GM21423 (cell line): ENCODE measurements around the gene SCRN2.

Experiments used
- ATAC-seq: cut with Tn5 transposase; IDR thresholded peaks from one replicate; pipeline ENCODE4 v1.9.1; 2021; ENCODE audit warnings: mild to moderate bottlenecking, moderate library complexity; ENCODE audit not compliant: unreplicated experiment

The SCRN2 gene

DNA sequence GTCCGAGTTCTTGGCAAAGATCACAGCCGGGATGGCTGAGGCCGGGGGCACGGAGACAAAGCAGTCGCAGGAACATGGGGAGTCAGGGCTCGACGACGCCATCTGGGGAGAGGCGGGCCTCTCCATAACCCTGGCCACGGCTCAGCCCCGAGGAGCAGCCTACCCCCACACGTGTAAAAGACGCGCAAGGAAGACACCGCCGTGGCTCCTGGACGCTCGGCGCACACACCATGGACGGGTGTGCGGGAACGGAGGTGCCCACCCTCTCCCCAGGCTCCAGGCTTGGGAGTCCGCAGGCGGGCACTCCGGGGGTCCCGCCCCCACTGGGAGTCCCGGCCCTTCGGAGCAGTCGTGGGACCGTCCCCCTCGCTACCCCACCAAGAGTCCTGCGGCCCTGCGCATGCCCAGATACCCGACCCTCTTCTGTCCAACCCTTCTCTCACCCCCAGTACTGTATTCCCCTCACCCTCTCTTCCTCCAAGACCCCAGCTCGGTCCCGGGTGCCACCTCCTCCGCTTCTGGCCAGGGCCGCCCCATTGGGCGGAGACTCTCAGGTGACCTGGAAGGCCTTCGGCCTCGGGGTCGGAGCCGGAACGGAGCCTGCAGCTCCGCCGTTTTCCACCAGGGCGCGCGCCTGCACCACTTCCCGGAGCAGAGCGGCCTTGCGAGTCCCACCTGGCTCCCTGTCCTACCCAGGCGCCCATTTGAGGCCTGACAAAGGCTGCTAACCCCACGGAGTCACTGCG lies at the start of gene SCRN2:
Gene SCRN2 (minus strand): TSS at position 532 of the 746 bp plus-strand sequence. CDS start 430 bp downstream, at position 102.
- ATAC-seq, result peak; percentile 81

DNA sequence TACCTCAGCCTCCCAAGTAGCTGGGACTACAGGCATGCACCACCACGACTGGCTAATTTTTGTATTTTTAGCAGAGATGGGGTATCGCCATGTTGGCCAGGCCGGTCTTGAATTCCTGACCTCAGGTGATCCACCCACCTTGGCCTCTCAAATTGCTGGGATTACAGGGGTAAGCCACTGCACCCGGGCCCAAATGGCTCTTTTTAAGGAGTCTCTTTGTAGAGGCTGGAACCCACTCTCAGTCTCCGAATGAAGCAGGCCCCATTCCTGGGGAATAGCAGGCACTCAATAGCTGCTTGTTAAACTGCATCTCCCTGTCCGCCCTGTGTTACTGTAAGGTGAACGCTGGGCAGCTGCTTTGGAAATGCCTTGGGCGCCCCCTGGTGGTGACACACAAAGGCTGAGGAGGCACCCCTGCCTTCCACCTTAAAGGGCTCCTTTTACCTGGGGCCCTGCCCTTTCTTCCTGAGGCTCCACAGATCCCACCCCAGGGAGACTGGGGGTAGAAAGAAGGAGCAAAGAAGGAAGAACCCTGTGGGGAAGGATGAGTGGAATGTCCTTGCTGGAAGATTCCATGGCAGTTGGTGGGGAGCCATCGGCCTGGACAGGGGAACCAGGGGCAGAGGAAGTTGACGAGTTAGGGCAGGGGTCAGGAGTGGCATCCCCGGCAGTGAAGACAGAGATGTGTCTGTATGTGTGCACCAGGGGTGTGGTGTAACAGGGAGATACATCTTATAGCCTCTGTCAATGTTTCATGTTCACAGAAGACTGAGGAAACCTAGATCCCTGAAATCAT lies 48.9 kb upstream of the SCRN2 start:
- ATAC-seq, result no peak

DNA sequence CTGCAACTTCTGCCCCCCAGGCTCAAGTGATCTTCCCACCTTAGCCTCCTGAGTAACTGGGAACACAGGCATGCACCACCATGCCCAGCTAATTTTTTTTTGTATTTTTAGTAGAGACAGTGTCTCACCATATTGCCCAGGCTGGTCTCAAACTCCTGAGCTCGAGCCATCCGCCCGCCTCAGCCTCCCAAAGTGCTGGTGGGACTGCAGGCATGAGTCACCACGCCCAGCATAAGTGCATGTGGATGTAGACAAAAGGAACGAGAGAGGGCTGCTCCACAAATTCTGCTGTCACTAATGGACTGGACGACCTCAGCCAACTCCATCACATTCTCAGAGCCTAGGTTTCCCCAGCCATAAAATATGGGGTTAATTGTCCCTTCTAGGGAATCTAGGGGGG lies 47.2 kb upstream of the SCRN2 start:
- no peak for ATAC-seq

DNA sequence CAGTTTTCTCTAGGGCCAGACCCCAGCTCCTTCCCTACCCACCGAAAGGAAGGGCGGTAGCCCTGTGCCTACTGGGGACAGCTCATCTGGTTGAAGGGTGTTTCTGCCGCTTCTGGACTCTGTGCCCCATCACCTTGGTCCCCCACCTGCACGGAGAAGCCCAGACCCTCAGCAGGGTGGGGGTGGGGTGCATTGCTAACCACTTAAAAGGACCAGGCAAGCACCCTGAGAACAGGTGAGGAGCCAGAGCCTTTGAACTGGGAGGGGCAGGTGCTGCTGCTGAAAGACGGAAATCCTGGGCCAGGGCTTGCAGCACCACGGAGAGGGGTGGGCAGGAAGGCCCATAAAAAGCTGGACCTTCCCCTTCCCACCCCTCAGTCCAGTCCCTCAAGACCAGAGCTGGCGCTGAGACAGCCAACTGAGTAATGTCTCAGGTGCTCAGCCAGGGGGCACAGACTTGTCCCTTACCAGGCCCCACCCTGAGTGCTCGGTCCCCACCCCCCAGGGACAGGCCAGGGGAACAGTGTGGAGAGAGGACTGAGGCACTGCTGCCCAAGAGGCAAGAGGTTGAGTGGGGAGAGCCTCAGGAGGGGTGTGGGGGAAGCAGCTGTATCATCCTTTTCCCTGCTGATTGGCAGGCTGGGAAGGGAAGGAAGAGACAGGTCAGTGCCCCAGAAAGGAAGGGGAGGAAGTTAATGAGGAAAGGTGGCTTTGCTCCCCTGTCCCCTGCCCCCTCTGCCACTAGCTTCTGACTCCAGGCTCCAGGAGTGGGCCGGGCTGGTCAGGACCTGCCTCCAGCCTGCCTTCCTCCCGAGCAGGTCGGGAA lies 44.0 kb upstream of the SCRN2 start:
- ATAC-seq, result no peak

DNA sequence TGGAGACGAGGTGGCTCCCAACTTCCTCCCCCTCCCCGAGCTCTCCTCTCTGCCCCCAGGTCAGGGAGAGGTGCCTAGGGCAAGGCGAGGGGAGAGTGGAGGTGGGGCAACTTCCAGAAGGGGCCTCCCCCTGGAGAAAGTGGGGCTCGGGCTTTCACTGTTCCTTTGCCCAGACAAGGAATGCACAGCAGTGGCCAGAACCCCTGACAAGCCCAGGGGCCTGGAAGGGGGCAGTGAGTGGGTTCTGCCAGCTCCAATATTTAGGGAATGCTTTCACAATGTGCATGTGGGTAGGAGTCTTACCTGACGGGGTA lies 43.3 kb upstream of the SCRN2 start:
- no peak for ATAC-seq

DNA sequence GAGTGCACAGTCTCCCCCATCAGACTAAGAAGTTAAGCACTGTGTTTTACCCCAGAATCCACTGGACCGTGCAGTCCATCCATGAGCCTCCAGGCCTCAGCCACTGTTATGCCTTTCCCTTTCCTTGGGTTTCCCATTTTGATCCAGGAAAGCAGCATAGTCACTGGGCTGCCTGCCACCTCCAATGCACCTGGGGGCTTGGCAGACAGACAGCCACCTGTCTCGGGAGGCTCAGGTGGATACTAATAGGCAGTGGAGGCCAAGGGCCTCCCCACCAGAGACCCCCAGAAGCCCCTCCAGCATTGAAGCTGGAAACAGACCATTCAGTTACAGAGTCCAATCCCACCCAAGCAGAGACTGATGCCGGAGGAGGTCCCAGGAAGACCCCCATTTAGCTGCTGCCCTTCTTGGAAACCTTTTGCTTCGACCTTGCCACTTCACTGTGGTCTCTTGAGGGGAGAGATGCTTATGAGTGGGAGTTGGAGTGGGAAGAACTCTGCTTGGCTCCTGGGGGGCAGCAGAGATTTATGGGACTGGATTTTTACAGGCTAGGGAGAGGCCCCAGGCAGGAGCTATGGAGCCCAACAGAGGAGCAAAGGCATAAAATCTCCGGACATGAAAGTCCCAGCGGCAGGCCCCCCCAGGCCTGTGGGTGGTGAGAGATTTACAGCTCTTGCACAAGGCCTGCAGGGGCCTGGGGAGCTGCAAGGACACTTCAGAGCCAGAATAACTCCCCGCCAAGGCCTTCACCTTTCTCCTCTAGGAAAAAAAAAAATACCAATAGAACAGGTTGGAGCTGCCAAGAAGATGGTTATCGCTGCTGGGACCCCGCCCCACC lies 42.7 kb upstream of the SCRN2 start:
- ATAC-seq, result no peak

DNA sequence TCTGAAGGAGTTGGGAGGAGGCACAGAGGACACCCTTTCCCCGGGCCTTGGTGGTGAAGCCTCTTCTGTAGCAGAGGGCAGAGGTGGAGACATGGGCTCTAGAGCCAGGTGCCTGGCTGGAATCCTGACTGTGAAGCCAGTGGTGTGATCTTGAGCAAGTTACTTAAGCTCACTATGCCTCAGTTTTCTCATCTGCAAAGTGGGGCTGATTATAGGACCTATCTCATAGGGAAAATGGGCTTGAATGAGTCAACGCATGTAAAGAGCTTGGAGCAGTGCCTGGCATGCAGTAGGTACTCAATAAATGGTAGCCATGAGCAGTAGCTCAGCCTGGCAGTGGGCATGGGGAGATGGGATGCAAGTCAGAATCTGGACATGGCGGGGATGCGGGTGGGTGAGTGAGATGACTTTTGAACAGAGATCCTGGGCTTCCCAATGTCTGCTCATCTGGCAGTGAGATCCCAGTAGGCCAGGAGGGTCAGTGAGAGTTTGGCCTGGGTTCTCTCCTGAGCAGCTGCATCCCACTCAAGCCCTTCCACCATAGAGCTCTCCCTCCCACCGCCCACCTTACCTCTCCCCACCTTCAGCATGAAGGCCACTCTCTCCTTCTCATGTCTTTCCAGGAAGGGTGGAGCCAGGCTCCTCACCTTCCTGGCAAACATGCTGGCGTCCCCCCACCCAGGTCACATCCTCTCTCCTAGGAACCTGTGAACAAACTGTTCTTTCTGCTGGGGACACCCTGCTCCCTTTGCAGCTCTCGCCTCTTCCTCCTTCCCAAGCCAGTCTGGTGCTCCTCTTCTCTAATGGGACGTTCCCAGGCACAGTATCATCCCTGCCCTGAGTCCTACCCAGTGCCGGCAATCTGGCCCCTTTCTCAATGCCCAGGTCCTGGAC lies 41.9 kb upstream of the SCRN2 start:
- no peak for ATAC-seq

DNA sequence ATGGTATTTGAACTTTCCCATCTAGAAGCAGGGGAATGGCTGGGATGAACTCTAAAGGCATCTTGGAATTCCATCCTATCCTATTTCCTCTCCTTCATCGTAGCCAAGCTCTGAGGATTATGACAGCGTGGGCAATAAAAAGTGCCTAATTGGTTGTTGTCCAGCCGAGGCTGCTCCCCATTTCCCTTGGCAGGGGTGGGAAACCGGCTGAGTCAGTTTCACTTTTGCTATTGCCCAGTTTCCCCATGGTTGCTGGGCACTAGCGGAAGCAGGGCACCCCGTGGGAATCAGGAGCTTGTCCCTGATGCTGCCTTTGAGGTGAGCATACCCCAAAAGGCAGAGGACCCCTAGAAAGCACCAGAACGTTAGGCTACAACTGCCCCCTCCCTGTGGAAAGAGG lies 41.2 kb upstream of the SCRN2 start:
- ATAC-seq, result no peak

DNA sequence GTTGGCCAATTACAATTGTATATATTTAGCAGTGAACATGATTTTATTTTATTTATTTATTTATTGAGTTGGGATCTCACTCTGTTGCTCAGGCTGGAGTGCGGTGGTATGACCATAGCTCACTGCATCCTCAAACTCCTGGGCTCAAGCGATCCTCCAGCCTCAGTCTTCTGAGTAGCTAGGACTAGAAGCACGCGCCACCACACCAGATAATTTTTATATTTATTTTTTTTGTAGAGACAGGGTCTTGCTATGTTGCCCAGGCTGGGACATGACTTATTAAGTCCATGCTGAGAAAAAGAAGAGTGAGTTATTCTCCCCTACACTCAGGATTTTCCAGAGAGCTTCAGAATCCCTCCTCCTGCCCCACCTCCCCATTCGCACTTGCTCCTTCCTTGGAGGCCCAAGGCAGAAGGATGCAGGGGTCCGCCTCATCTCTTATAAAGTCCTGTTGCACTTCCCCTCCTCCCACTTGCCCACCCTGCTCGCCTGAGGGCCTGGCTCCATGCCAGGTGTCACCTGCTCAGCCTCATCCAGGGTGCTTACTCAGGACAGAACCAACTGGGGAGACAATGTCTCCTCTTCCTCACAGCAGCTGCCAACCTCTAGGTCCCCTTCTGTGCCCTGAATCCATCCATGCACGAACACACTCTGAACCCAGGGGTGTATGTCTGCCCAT lies 38.8 kb upstream of the SCRN2 start:
- no peak for ATAC-seq

DNA sequence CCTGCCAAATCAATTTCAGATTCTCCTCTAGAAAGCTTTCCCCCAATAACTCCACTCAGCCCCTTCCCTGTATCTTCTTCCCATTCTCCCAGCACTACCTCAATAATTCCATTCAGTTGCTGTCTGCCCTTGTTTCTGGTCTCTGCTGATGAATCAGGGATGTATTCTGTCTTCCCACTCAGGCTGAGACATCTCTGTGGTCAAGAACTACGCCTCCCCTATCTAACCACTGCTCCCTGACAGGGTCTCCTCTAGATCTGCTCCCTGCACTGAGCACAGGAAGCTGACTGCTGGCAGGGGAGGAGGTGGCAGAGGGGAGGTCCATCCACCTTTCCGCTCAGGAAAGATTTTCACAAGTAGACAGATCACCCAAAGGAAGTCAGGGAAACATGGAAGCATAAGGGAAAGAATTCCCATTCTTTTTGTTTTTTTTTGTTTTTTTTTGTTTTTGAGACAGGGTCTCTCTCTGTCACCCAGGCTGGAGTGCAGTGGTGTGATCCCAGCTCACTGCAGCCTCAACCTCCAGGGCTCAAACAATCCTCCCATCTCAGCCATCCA lies 38.0 kb upstream of the SCRN2 start:
- no peak for ATAC-seq

DNA sequence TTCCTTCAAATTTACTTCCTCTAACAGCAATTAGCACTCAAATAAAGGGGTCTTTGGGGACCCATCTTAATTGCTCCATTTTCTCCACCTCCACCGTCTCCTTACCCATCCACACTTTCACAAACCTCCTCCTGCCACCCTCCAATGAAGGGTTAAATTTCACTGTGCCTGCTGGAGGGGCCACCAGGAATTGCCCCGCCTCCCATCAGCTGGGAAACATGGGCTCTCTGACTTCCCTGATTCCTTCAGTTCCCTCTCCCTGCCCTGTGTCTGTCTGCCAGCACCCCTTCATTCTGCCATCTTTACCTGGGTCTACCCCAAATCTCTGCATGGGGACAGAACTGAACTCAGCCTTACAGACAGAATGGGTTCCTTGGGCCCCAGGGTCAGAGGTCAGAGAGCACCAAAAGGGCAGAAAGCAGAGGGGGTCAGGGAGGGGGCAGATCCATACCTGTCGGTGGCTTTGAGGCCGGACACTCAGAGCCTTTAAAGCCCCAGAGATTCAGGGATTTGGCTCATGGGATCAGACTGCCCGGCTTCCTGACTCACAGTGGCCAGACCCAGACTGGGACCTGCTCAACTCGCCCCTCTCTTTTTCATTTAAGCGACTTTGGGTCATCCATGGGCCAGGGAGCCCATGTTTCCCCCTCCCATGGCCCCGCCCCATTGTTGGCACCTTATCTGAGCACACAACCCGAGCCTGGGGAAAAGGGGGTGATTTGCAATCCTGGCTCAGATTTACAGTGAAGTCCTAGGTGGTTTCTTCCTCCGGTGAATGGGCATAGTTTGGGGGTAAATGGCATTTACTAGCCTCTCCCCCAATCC lies 37.3 kb upstream of the SCRN2 start:
- ATAC-seq, result no peak

DNA sequence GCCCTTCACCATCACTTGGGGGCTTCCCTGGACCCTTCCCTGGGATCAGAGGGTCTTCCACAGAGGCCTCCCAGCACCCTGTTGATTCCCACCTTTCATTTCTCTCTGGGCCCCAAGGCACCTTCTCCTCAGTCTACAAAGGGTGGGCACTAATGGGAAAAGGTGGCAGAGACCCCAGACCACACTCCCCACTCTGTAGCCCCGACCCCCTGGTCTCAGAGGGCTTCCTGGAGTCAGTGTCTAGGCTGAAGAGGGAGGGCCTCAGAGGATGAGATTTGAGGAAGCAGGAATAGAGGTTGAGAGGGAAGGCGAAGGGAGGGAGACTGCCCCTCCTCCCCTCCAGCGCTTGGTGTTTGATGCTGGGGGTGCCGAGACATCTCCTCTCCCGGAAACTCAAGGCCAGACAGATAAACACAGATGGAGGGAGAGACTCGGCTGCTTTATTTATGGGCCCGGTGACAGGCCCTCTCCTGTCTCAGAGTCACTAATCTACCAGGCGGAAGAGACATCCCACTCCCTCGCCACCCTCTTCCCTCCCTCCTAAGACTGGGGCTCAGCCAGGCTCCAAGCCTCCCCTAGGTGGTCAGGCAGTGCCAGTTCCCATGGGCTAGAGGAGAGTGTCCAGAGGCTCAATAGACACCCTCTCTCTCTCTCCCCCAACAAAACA lies 36.4 kb upstream of the SCRN2 start:
- no peak for ATAC-seq

DNA sequence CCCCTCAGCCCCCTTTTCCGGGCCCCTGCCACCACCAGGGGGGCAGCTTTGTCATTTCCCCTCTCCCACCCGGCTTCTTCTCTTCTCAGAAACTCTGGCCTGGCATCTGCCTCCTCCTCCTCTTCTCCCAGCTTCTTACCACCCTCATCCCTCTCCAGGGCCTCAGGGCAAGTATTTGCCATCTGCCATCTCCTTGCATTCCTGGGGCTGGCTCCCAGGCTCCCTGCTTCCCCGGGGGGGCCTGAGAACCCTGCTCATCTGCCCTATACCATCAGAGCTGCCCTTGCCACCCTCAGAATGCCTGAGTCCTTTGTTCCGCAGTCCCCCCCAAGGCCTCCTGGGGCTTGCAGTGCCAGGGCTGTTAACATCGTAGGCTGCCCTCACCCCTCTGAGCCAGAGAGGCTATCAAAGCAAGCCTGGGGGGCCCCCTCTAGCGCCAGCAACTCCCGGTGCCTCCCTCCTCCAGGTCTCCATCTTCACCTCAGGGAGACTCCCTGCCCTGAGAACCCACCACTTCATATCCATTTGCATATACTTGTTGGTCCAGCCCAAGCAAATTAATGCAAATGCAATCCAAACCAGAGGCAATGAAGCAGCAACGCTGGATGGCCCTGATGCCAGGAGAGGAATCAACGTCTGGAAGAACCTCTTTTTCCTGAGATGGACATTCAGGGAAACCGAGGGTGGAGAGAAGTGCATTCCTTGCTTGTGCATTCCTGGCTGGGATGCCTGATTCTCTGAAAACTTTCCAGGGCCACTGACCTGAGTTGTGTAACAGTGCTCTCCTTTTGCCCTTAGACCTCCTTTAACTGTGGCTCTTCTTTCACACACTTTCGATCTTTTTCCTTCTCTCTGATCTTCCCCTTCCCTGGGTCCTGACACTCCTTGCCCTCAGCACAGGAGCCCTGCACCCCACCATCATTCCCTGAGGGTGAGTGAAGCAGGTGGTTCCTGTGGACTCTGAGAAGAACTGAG lies 34.2 kb upstream of the SCRN2 start:
- no peak for ATAC-seq

DNA sequence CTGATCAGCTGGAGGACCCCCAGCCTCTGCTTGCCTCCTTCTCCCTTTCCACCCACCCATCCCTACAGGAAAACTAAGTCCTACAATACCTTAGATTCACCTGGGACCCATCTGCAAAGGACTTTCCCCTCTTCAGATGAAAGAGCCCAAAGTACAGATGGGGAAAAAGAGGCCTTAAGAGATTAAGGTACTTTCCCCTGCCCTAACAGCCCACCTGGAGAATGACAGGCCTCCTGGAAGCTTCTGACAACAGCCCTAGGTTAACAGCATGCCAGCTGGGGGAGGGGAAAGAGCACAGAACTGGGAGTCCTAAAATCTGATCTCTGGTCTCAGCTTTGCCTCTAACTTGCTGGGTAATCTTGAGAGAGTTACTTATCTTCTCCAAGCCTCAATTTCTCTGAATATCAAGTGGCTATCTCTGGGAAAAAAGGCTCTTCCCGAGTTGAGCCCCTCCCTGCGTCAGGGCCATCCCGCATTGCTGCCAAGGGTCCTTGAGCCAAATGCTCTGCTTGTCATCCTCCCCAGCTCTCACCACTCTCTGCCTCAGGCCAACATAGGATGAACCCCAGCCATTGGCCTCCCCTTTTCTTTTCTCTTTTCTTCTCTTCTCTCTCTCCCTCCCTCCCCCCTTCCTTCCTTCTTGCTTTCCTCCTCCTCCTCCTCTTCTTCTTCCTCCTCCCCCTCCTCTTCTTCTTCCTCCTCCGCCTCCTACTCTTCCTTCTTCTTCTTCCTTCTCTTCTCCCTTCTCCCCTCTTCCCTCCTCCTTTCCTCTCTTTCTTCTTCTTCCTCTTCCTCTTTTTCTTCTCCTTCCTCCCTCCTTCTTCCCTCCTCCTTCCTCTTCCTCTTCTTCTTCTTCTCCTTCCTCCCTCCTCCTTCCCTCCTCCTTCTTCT lies 32.4 kb upstream of the SCRN2 start:
- no peak for ATAC-seq

DNA sequence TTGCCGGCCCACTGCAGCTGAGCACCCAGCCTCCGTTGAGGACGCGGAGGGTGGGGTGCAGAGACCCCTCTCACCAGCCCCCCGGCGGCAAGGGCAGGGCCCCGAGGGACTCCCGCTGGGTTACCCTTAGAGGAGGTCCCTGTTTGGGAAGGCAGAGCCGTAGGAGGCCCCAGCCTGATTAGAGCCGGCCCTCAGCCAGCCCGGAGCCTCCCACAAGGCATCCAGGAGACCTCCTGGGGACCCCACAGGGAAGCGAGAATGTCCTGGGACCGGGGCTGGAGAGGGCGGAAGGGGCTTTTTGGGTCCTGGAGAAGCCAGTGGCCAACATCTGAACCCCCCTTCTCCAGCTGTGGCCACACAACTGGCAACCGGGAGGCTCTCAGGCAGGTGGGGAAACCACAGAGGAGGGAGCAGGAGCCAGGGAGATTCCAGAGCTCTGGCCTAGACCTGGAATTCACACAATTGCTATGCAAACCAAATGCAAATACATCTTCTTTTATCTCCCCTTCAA lies 31.6 kb upstream of the SCRN2 start:
- no peak for ATAC-seq
